HCT116 (cell line): ENCODE data around the gene RPRD1B.

Source experiments
- EZH2 ChIP-seq: fragments of 200-600 bp; sonication (generic); IDR thresholded peaks from 2 replicates; pipeline ENCODE4 v1.6.1; 2017; ENCODE audit warnings: antibody characterized with exemption, mixed run types
- EZH2phosphoT487 ChIP-seq: fragments of 200-600 bp; IDR thresholded peaks from 2 replicates; pipeline ENCODE4 v1.6.1; 2018; ENCODE audit warnings: antibody characterized with exemption, borderline replicate concordance
- JUND ChIP-seq: IDR thresholded peaks from 2 replicates; pipeline ENCODE4 v1.6.1; 2012
- POLR2A ChIP-seq: IDR thresholded peaks from 2 replicates; pipeline ENCODE4 v1.7.0; 2011; ENCODE audit warnings: borderline replicate concordance; ENCODE audit not compliant: insufficient read depth, insufficient read length; ENCODE audit errors: extremely low read depth
- POLR2AphosphoS5 ChIP-seq: IDR thresholded peaks from 2 replicates; pipeline ENCODE4 v1.6.1; 2011; ENCODE audit warnings: mild to moderate bottlenecking, low read depth, low read length, moderate library complexity
- RAD21 ChIP-seq: IDR thresholded peaks from 2 replicates; pipeline ENCODE4 v1.6.1; 2012; ENCODE audit warnings: low read depth, mild to moderate bottlenecking
- SIN3A ChIP-seq: IDR thresholded peaks from 2 replicates; pipeline ENCODE4 v1.6.1; 2012; ENCODE audit warnings: low read depth
- SP1 ChIP-seq: IDR thresholded peaks from 2 replicates; pipeline ENCODE4 v1.6.1; 2012; ENCODE audit warnings: low read depth
- SRF ChIP-seq: IDR thresholded peaks from 2 replicates; pipeline ENCODE4 v1.6.1; 2012; ENCODE audit warnings: low read depth
- TCF7L2 ChIP-seq: IDR thresholded peaks from 2 replicates; pipeline ENCODE4 v1.7.0; 2011; ENCODE audit warnings: borderline replicate concordance, inconsistent platforms; ENCODE audit not compliant: insufficient read depth, insufficient read length; ENCODE audit errors: extremely low read depth
- ZFX ChIP-seq: fragments of 450-650 bp; IDR thresholded peaks from 2 replicates; pipeline ENCODE4 v1.6.1; 2017
- TF ChIP-seq, protein P1 (sequence below), 3 experiments: fragments of 200-600 bp in 1 of 3; sonication (generic) in 1 of 3; IDR thresholded peaks in 2 of 3; conservative IDR thresholded peaks in 1 of 3; 2 replicates each; pipeline ENCODE4 v1.5.1; 2012 to 2017; ENCODE audit warnings: low read depth in 2 of 3, low read length in 2 of 3, antibody characterized with exemption in 1 of 3, borderline replicate concordance in 1 of 3, control low read depth in 1 of 3, mild to moderate bottlenecking in 1 of 3, mixed read lengths in 1 of 3, mixed run types in 1 of 3, moderate library complexity in 1 of 3; ENCODE audit not compliant: insufficient read depth in 1 of 3
- TF ChIP-seq, protein P2 (sequence below): IDR thresholded peaks from 2 replicates; pipeline ENCODE4 v1.6.1; 2011; ENCODE audit warnings: mild to moderate bottlenecking, low read length, moderate library complexity; ENCODE audit not compliant: insufficient replicate concordance; ENCODE audit errors: extremely low read depth

DNA sequence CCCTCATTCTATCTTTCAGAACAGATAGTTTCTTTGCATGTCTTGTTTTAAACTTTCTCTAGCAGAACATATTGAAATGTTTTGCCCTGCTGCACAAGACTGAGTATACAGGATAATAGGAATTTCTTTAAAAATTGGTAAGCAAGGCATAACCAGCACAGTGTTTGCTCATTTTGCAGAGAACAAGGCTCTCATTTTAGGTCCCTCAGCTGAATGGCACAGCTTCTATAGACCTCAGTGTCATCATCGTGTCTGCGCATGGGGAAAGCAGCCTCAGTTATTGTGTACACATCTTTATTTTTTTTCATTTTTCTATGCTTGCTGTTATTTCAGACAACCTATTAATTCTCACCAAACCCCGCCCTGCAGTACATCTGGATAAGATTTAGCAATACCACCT, 36.0 kb upstream of the RPRD1B start:
- TF ChIP-seq TCF7L2 (no peak), POLR2AphosphoS5 (no peak), POLR2A (no peak), SP1 (no peak), EZH2phosphoT487 (no peak), EZH2 (no peak), JUND (no peak), SRF (no peak), ZFX (no peak), SIN3A (no peak), RAD21 (no peak)
- TF ChIP-seq, protein P1, sequence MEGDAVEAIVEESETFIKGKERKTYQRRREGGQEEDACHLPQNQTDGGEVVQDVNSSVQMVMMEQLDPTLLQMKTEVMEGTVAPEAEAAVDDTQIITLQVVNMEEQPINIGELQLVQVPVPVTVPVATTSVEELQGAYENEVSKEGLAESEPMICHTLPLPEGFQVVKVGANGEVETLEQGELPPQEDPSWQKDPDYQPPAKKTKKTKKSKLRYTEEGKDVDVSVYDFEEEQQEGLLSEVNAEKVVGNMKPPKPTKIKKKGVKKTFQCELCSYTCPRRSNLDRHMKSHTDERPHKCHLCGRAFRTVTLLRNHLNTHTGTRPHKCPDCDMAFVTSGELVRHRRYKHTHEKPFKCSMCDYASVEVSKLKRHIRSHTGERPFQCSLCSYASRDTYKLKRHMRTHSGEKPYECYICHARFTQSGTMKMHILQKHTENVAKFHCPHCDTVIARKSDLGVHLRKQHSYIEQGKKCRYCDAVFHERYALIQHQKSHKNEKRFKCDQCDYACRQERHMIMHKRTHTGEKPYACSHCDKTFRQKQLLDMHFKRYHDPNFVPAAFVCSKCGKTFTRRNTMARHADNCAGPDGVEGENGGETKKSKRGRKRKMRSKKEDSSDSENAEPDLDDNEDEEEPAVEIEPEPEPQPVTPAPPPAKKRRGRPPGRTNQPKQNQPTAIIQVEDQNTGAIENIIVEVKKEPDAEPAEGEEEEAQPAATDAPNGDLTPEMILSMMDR (IDR thresholded peaks at IDR 0.05 in 2 of 3, conservative IDR thresholded peaks at IDR 0.05 in 1 of 3; ENCODE audit: borderline replicate concordance in 1 of 3, insufficient read depth in 1 of 3, low read depth in 2 of 3, low read length in 2 of 3) = no peak
- TF ChIP-seq, protein P2, sequence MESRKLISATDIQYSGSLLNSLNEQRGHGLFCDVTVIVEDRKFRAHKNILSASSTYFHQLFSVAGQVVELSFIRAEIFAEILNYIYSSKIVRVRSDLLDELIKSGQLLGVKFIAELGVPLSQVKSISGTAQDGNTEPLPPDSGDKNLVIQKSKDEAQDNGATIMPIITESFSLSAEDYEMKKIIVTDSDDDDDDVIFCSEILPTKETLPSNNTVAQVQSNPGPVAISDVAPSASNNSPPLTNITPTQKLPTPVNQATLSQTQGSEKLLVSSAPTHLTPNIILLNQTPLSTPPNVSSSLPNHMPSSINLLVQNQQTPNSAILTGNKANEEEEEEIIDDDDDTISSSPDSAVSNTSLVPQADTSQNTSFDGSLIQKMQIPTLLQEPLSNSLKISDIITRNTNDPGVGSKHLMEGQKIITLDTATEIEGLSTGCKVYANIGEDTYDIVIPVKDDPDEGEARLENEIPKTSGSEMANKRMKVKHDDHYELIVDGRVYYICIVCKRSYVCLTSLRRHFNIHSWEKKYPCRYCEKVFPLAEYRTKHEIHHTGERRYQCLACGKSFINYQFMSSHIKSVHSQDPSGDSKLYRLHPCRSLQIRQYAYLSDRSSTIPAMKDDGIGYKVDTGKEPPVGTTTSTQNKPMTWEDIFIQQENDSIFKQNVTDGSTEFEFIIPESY = no peak
